CD4-positive, alpha-beta T cell treated with Interleukin-4 for 1 hour (primary cell): Measurements from ENCODE around the gene AUTS2.
"Not testable (repeated sequence)": the region's sequence is repeated elsewhere in the genome, so short reads cannot be mapped to it uniquely, and the experiment has no call there.

Experiments used
- DNase-seq, 2 donors: peaks; one replicate each; pipeline ENCODE4 v3.0.0-alpha.2; 2020 to 2022

Gene AUTS2

GRCh38 chr7:69765879-69766278, 167.6 kb downstream of the AUTS2 start:
- DNase-seq: no peak

DNA sequence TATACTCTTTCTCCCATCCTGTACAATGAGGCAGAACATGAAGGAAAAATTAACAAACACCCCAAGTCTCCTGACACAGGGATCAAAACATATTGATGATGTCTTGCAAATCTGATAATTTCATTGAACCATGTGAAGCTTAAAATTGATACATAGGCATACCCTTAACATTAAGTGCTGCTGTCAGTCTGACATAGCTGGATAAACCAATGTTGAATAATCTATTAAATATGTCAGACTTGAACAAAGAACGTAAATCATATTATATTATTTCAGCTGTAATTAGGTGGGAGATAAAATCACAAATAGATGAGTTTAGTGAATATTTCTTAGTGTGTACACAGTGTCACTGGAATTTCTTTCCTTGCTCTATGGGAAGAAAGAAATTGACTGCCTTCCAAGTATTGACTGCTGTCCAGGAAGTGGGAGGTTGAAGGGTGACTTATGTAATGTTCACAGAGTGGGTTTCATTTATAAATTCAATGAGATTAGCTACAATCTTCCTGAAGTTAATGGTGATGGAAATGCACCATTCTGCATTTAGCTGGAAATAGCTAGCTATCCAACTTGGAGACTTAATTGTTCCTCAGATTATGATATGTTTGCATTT, 170.8 kb downstream of the AUTS2 start:
- no peak for DNase-seq

DNA sequence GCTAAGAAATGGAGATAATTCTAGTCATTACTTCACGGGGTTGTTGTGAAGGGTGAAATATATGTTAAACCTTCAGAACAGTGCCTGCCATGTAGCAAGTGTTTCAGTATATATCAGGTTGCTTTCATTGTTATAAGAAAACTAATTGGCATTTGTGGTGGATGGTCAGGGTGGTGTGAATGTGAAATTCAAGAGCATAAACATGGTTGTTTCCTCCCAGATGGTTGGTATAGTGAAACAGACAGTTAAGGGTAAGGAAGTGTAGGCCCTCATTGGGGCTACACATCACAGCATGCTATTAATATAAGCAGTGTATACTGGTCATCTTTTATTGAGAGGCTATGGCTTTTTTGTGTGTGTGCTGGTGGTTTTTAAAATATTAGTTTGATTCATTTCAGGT, 171.6 kb downstream of the AUTS2 start:
- no peak for DNase-seq

- DNase-seq: no peak
Observed at GRCh38 chr7:69770613-69771012, 172.3 kb downstream of the AUTS2 start.

- no peak for DNase-seq
Observed at GRCh38 chr7:69772718-69773436, 174.6 kb downstream of the AUTS2 start.

DNA sequence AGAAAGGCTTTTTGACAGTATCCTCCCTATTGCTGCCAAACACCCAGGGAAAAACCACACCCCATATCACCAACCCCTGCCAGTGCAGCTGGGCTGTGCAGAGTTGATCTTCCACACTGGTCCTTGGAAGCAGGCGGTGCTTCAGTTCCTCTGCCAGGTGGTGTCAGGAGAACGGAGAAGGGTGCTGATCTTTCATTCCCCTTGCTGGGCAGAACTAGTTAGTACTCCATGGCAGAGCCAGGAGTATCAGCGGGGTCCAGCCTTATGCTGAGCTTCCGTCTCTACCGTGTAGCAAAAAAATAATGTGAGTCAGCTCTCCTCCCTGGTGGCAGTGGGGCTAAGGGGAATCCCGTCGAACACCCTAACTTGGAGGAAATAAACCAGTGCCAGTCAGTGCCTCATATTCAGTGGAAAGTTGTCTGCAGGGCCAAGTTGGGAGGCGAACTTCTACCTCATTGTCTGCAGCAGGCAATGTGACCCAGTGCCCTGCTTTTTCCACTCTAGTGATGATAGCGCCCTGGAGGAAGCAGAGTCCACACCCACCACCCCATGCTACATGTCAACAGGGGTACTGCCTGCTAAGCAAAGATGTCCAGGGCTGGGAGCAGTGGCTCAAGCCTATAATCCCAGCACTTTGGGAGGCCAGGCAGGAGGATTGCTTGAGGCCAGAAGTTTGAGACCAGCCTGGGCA, 175.4 kb downstream of the AUTS2 start:
- DNase-seq: no peak

- DNase-seq: no peak
Observed at GRCh38 chr7:69775231-69775771, 177.0 kb downstream of the AUTS2 start.

GRCh38 chr7:69776611-69777010, 178.3 kb downstream of the AUTS2 start:
- no peak for DNase-seq

- DNase-seq: no peak
Observed at GRCh38 chr7:69778138-69778537, 179.9 kb downstream of the AUTS2 start.

DNA sequence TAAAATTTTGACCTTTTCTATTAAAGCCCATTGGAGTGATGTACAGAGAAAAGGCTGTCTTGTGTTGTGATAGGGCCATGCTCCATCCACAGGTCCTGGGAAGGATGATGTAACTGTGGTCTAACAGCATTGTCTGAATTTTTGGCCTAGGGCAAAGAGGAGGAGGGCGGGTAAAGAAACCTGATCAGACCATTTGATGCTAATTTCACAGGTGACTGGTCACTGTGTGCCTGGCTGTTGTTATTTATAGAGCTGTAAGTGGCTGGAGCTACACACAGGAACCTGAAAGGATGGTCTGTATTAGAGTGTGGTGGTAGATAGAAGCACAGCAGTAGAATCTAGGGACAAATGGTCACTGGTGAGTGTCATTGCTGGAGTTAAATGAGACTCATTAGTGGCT, 182.1 kb downstream of the AUTS2 start:
- DNase-seq: no peak

- no peak for DNase-seq
Observed at GRCh38 chr7:69781412-69781846, 183.2 kb downstream of the AUTS2 start.

GRCh38 chr7:69782917-69783684, 184.8 kb downstream of the AUTS2 start:
- DNase-seq: no peak

DNA sequence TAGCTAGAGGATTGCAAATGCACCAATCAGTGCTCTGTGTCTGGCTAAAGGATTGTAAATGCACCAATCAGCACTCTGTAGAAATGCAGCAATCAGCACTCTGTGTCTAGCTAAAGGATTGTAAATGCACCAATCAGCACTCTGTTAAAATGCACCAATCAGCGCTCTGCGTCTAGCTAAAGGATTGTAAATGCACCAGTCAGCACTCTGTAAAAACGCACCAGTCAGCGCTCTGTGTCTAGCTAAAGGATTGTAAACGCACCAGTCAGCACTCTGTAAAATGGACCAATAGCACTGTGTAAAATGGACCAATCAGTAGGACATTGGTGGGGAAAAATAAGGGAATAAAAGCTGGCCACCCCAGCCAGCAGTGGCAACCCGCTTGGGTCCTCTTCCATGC, 187.9 kb downstream of the AUTS2 start:
- not testable (repeated sequence) for DNase-seq

DNA sequence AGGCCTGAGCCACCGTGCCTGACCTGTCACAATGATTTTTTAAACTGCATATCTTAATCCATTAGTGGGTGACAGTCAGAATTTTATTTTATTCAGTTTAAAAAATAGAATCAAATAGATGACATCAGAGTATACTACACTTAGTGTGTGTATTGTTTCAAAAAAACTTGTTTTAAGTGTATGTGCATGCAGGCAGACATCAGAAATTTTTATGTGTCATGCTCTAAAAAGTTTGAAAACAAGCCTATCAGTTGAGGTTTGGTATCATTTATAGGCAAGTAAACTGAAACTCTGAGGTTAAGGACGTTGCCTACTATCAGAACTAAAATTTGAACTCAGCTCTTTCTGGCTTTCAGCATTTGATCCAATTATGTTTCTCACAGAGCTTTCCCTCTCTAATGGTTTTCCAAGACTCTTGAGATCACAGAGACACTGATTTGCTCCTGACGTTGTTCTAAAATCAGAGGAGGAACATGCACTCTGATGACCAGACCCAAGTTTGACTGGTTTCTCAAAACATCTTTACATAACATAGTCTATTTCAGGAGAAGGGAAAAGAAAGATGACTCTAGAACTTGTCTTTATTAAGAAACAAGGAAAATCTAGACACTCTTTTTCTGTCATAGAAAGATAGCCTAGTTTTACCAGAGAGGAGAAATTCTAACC, 188.6 kb downstream of the AUTS2 start:
- DNase-seq: no peak

DNA sequence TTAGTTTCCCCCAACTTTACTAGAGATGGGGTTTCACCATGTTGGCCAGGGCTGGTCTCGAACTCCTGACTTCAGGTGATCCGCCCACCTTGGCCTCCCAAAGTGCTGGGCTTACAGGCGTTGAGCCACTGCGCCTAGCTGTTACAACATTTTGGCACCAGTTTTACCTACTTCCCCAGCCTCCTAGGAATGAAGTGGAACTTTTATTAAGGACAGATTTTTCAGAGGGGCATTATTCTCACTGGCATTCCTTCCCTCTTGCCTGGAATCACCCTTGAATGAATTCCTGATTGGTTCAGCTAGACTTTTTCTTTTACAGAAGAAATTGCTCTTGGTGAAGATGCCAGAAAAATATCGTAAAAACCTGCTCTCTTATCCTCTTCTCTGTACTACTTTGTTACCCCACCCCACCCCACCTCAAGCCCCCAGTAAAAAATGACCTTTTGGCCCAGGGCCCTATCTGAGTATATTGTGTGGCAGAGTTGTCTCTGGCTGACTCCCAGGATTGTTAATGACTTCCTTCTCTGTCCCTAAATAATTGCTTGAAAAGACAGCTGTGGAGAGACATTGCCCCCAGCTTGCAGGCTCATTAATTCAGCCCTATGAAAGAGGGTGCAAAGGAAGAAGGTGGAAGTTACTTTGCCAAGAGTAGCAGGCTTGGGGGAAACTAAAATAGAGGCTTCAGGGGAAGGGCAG, 189.6 kb downstream of the AUTS2 start:
- no peak for DNase-seq

GRCh38 chr7:69789563-69789962, 191.3 kb downstream of the AUTS2 start:
- no peak for DNase-seq

- no peak for DNase-seq
Observed at GRCh38 chr7:69790977-69791724, 192.9 kb downstream of the AUTS2 start.

- no peak for DNase-seq
Observed at GRCh38 chr7:69791739-69792138, 193.5 kb downstream of the AUTS2 start.

DNA sequence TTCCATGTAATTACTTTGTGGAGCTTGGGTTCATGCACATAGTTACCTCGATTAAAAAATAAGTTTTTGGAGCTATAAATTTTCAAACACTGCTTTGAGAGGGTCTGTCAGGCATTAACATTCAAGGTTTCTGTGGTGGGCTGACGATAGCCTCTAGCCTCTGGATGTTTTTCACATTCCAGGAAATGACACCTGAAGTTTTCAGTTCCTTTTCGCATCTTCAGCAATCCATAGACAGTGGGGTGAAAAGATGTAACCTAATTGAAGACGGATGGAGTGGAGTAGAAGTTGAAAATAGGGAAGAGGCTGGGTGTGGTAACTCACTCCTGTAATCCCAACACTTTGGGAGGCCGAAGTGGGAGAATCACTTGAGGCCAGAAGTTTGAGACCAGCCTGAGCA, 197.7 kb downstream of the AUTS2 start:
- DNase-seq: no peak

DNA sequence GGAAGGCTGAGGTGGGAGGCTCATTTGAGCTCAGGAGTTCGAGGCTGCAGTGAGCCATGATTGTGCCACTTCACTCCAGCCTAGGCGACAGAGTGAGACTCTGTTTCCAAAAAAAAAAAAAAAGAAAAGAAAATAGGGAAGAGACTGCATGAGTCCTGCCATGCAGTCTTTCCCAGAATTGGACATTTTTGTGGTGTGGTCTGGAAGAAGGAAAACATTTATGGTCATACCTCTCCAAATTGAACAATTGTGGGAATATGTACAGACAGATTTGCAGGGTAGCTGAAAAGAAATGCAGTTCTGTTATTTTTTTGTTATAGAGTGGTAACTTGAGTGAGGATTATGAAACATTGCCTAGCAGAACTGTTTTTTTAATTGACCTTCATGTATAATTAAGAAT, 198.1 kb downstream of the AUTS2 start:
- no peak for DNase-seq

DNA sequence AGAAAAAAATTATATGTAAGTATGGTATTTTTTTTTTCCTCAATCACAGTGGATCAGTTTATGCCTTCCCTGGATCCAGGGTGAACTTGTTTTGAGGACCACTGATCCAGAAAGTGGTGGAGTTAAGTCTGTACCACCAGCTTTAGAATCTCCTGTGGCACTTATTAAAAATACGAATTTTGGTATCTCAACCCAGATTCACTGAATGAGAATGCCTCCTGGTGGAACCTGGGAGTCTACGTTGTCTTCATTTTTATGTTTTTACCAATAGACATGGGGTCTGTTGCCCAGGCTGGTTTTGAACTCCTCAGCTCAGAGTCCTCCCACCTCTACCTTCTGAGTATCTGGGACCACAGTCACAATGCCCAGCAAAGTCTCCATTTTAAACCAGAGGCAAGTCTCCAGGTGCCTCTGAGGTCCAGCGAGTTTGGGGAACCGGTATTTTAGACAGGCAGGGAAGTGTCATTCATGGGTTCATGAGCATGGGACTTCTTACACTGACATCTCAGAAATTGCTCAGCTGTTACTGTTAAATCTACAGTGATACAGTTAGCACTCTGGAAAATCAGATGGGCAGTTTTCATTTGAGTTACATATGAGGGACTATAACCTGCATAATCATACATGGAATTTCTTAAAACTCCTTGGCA, 200.9 kb downstream of the AUTS2 start:
- no peak for DNase-seq
